Lower leg skin (tissue), 4 donors: ENCODE results near the gene GIPR. TPM values are rescaled to one million over a fixed set of nuclear protein-coding genes. Genes with fewer than 3 reads are reported as not detected.

Experiments
- DNase-seq, 2 donors: peaks; one replicate each; pipeline ENCODE4 v3.0.0-alpha.2; 2019; ENCODE audit warnings: low spot score in 2 of 2
- H3K4me3 ChIP-seq: fragments of 200-600 bp; sonication (generic); 2 replicates; pipeline ENCODE4 v1.5.1; 2017; ENCODE audit warnings: mild to moderate bottlenecking, low read depth; ENCODE audit not compliant: poor library complexity, severe bottlenecking
- CTCF ChIP-seq, 3 donors: fragments of 450-650 bp; IDR thresholded peaks; one replicate each; pipeline ENCODE4 v1.5.1; 2016; ENCODE audit warnings: antibody characterized with exemption in 3 of 3, mild to moderate bottlenecking in 3 of 3, moderate library complexity in 2 of 3
- POLR2A ChIP-seq, 2 donors: fragments of 450-650 bp; IDR thresholded peaks; one replicate each; pipeline ENCODE4 v1.6.1; 2016 to 2017; ENCODE audit warnings: antibody characterized with exemption in 2 of 2, mild to moderate bottlenecking in 1 of 2, moderate library complexity in 1 of 2
- WGBS, 2 donors: methylation state at CpG; one replicate each; pipeline ENCODE4 v1.1.5; 2018; 5-methylcytosine and 5-hydroxymethylcytosine counted together
- intact Hi-C: fragments of 100-400 bp; cut with DNase I; formaldehyde crosslinking; loops from one replicate; pipeline ENCODE4 v1.15.0; 2023; ENCODE audit warnings: low total_unique reads
- total RNA-seq, 4 donors: library from RNA; depleted of rRNA; stranded (reverse); fragments of >200 nt; gene quantifications; one replicate each; pipeline ENCODE4 v1.1.0, GENCODE V29; 2016

The GIPR gene
- total RNA-seq, 4 donors from 2014 or later: 1.4 to 3.9 (median 2.0) TPM

DNA sequence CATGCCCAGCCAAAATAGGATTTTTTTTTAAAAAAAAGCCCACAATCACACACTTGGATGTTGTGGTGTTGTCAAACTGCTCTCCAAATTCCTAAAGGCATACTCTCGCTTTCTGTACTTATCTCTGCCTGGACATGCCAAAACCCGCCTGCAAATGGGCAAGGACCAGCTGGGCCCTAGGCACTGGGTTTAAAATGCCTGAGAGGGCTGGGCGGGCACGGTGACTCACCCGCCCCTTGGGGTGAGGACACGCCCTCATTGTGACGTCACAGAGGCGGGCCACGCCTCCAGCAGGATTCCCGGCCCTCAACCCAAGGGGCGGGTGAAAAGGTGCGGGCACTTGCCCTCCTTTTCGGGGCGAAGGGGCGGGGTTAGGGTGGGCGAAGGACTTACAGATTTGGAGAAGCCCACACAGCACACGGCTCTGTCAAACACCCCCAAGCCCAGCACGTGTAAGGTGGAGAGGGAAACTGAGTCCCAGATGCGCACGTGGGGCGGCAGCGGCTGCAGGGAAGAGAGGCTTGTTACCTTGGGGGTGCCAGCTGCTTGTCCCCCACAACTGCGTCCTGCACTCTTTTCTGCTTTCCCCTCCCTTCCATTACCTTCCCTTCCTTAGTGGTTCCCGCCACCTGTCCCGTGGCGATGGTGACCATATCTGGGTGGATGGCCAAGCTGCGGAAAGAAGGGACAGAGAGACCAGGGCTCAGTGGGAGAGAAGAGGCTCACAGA, 35.4 kb upstream of the GIPR start:
- 49% methylated on average over 26 to 27 of the region's 27 CpGs for whole genome bisulfite sequencing, 2 donors
- DNase-seq: peak; percentile 77 to 90
- H3K4me3 ChIP-seq: no peak overlapping the region
- no peak for TF ChIP-seq POLR2A (IDR thresholded peaks at IDR 0.05)
- no peak for TF ChIP-seq CTCF (IDR thresholded peaks at IDR 0.05)
- intact Hi-C loops: no loop called here

- no peak overlapping the region for H3K4me3 ChIP-seq
- DNase-seq: no peak
- TF ChIP-seq POLR2A (IDR thresholded peaks at IDR 0.05) (no peak), CTCF (IDR thresholded peaks at IDR 0.05) (no peak)
- 83 to 86% methylated on average over 1 of the region's 1 CpG for WGBS, 2 donors
- intact Hi-C loops: no loop called here
Measured at GRCh38 chr19:45636275-45636674, 31.7 kb upstream of the GIPR start.

GRCh38 chr19:45636902-45637301, 31.1 kb upstream of the GIPR start:
- H3K4me3 ChIP-seq: no peak overlapping the region
- intact Hi-C loops: no loop called here
- WGBS, 2 donors: 65 to 70% methylated on average over 2 of the region's 2 CpGs
- no peak for DNase-seq
- TF ChIP-seq CTCF (IDR thresholded peaks at IDR 0.05) (no peak), POLR2A (IDR thresholded peaks at IDR 0.05) (no peak)

DNA sequence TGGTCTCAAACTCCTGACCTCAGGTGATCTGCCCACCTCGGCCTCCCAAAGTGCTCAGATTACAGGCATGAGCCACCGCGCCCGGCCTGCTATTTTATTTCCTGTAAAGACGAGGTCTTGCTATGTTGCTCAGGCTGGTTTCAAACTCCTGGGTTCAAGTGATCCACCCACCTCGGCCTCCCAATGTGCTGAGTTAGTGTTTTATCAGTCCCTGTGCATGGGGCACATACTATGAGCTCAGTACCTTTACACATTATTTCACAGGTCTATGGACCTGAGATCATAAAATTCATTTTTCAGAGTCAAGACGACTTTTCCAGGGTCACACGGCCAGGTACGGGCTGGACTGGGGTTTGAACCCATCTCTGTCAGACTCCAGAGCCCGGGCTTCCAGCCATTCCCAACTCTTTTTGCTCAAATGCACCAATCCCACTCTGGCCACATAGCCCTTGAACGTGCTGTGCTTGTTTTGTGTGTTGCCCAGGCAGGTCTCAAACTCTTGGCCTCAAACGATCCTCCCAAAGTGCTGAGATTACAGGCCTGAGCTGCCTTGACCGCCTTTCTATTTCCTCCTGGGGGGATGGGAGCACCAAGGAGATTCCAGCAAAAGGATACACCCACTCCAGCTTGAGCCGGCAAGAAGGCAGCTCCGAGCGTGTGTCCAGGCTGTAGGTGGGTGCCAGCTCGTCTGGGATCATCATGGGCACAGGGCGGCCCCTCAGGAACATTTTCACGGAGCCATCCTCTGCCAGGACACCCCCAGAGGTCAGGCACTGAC, 29.9 kb upstream of the GIPR start:
- no peak for TF ChIP-seq CTCF (IDR thresholded peaks at IDR 0.05)
- no peak for TF ChIP-seq POLR2A (IDR thresholded peaks at IDR 0.05)
- H3K4me3 ChIP-seq: no peak overlapping the region
- no peak for DNase-seq
- intact Hi-C loops: no loop called here
- WGBS, 2 donors: 57 to 58% methylated on average over 19 of the region's 19 CpGs

DNA sequence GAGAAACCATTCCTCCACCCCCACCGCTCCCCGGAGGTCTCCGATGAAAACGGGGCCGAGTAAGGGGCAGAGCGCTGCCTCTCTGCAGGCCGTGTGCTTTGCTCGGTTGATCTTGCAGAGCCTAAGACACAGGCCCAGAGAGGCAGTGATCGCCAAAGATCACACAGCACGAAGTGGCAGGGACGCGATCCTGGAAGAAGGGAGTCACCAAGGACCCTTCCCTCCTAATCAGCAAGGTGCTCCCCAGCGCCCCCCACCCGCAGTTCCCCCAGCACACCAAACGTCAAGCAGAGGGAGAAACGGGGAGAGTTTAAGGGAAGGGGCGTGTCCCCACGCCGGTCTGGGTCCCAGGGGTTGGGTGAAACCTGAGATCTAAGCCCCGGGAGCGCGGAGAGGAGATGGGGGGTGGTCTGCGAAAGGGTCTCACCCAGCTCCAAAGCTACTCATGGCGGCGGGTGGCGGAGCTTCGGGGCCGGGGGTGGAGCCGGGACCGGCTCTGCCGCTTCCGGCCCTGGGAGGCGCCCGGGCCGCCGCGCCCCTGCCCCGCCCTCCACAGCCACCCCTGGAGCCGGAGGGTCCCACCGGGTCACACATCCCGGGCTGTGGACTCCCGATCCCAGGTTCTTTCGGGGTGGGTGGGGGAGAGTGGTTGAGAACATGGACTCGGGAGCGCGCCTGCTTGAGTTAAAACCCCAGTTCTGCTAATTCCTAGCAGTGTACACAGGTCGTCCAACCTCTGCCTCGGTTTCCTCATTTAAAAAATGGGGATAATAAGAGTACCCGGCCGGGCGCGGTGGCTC, 28.9 kb upstream of the GIPR start, which contains the start of gene EML2:
EML2 (minus strand) TSS at position 468 of the 800 bp plus-strand sequence; CDS start at position 447, 21 bp downstream.
- peak; percentile 32 to 91 for DNase-seq

More for the DNA sequence above, 28.9 kb upstream of the GIPR start, which contains the start of gene EML2:
- WGBS, 2 donors: 4 to 5% methylated on average over 45 to 51 of the region's 52 CpGs
- TF ChIP-seq CTCF (IDR thresholded peaks at IDR 0.05) (no peak), POLR2A (IDR thresholded peaks at IDR 0.05) (no peak)
- H3K4me3 ChIP-seq: peak within 1 kb of the TSS; percentile 53
- intact Hi-C loops: no loop called here
